Measurements from ENCODE around the gene WNK2. TPM values are rescaled to one million over a fixed set of nuclear protein-coding genes. Genes with fewer than 3 reads are reported as not detected.

The WNK2 gene
- total RNA-seq, 1 donor from 2014 or later, result 9.7 TPM

DNA sequence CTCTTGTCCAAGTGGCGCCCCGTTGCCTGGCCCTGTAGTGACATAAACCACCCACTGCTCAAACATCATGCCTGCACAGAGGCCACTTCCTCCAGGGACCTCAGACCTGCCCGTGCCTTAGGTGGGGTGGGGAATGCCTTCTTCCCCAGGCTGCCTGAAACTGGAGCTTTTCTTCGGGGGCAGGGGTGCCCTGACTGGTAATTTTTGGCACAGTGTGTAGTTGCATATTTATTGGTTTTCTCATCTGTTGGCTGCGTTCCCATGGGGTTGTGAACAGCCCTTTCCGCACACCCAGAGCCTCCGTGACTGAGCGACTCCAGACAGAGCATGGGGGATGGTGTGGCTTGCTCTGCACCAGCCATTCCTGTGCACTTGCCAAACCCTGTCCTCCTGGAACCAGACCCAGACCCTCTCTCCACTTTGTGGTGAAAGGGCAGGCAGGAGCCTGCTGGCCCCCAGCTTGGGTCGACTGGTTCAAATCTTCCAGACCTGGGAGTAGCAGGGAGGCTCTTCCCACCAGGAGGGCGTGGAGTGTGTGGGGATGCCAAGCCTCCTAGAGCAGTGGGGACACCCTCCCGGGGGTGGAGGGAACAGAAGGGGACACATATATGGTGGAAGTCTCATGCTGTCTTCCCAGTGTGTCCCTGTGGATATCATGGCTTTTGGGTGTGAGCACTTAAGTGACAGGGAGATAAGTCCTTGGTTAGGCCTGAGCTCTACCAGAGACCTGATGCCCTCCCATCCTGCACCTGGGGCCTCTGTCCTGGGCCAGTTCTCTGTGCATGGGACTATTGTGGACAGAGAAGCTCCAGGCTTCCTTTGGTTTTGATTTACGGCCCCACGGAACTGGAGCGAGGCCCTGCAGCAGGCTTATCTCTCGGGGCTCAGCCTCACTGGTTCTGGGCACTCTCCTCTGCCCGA is 39.6 kb downstream of the WNK2 start:
- H3K4me3 ChIP-seq (ENCODE audit: low read depth, low read length), result no peak overlapping the region
- TF ChIP-seq, protein P1, sequence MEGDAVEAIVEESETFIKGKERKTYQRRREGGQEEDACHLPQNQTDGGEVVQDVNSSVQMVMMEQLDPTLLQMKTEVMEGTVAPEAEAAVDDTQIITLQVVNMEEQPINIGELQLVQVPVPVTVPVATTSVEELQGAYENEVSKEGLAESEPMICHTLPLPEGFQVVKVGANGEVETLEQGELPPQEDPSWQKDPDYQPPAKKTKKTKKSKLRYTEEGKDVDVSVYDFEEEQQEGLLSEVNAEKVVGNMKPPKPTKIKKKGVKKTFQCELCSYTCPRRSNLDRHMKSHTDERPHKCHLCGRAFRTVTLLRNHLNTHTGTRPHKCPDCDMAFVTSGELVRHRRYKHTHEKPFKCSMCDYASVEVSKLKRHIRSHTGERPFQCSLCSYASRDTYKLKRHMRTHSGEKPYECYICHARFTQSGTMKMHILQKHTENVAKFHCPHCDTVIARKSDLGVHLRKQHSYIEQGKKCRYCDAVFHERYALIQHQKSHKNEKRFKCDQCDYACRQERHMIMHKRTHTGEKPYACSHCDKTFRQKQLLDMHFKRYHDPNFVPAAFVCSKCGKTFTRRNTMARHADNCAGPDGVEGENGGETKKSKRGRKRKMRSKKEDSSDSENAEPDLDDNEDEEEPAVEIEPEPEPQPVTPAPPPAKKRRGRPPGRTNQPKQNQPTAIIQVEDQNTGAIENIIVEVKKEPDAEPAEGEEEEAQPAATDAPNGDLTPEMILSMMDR (IDR thresholded peaks at IDR 0.05; ENCODE audit: insufficient read depth, low read length, poor library complexity, severe bottlenecking), result no peak
- no peaks in the 10 kb centered on the region for H3K27me3 ChIP-seq (ENCODE audit: control insufficient read depth, insufficient read depth, low read length)
- peak; percentile 32 for DNase-seq (ENCODE audit: low read depth)
- no peaks in the 10 kb centered on the region for H3K36me3 ChIP-seq (ENCODE audit: control insufficient read depth, insufficient read depth, low read length)

DNA sequence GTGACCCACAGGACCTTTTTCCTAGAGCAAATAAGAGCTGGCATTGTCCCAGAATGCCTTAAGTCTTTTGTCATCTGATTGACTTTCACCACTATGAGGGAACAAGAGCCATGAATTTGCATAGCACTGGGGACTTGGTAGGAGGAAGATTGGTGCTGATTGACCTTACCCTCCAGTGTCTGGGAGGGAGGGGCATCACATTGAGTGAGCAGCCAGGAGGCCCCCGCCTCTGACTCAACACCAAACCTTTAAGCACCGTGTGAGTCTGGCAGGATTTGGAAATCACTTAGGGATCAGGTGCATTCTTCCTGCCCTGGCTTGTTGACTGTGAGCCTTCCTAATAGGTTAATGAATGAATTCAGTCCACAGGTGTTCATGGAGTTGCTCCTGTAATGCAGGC is 40.7 kb downstream of the WNK2 start:
- Histone ChIP-seq H3K27me3 (ENCODE audit: control insufficient read depth, insufficient read depth, low read length) (no peaks in the 10 kb centered on the region), H3K4me3 (ENCODE audit: low read depth, low read length) (no peak overlapping the region), H3K36me3 (ENCODE audit: control insufficient read depth, insufficient read depth, low read length) (no peaks in the 10 kb centered on the region)
- DNase-seq (ENCODE audit: low read depth), result no peak
- TF ChIP-seq, protein P1 (IDR thresholded peaks at IDR 0.05; ENCODE audit: insufficient read depth, low read length, poor library complexity, severe bottlenecking), result no peak

DNA sequence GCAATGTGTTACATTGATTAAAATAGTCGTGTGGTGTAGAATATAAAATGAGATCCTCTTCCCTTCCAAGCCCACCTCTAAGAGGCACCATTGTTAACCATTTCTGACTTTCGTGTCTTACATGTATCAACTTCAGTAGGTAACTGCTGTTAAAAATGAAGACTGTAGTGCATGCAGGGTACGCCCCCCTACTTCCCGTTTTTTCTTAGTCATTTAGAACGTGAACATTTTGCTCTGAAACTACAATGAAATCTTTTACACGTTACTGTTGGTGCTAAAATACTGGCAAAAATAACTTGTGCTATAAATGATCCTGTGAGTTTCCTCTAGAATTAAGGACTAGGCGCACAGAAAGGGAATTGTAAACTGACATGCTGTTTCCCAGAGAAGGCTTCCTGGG is 41.5 kb downstream of the WNK2 start:
- Histone ChIP-seq H3K27me3 (ENCODE audit: control insufficient read depth, insufficient read depth, low read length) (no peaks in the 10 kb centered on the region), H3K36me3 (ENCODE audit: control insufficient read depth, insufficient read depth, low read length) (no peaks in the 10 kb centered on the region), H3K4me3 (ENCODE audit: low read depth, low read length) (no peak overlapping the region)
- TF ChIP-seq, protein P1 (IDR thresholded peaks at IDR 0.05; ENCODE audit: insufficient read depth, low read length, poor library complexity, severe bottlenecking), result no peak
- DNase-seq (ENCODE audit: low read depth), result no peak

DNA sequence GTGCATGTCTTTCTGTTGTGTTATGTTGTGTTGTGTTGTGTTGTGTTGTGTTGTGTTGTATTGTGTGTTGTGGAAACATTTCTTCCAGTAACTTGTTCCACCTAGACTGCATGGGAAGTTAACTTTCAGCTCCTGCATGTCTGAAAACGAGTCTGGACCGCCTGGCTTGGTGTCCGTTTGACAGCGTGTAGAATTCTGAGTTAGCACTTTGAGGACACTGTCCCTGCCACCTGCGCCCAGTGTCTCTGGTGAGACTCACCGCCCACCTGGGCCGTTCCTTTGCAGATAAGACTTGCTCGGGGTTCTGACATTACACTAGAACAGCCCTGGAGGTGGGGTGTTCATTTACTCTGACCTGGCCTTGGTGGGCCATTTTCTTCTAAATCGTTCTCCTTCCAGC is 42.0 kb downstream of the WNK2 start:
- Histone ChIP-seq H3K4me3 (ENCODE audit: low read depth, low read length) (no peak overlapping the region), H3K27me3 (ENCODE audit: control insufficient read depth, insufficient read depth, low read length) (no peaks in the 10 kb centered on the region), H3K36me3 (ENCODE audit: control insufficient read depth, insufficient read depth, low read length) (no peaks in the 10 kb centered on the region)
- TF ChIP-seq, protein P1 (IDR thresholded peaks at IDR 0.05; ENCODE audit: insufficient read depth, low read length, poor library complexity, severe bottlenecking), result no peak
- DNase-seq (ENCODE audit: low read depth), result no peak

DNA sequence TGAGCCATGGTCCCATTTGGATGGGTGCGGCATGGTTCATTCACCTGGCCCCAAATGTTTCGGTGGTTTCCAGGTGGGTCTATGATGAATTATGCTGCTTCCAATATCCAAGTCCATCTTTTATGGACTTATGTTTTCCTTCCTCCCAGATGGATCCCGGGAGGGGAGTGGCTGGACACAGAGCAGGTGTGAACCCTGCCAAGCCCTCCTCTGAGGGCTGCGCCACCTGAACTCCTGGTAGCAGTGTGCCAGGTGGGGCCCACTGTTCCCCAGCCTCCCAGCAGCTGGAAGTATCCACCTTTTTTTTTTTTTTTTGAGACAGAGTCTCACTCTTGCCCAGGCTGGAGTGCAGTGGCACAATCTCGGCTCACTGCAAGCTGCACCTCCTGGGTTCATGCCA is 42.9 kb downstream of the WNK2 start:
- Histone ChIP-seq H3K4me3 (ENCODE audit: low read depth, low read length) (no peak overlapping the region), H3K27me3 (ENCODE audit: control insufficient read depth, insufficient read depth, low read length) (no peaks in the 10 kb centered on the region), H3K36me3 (ENCODE audit: control insufficient read depth, insufficient read depth, low read length) (no peaks in the 10 kb centered on the region)
- no peak for DNase-seq (ENCODE audit: low read depth)
- TF ChIP-seq, protein P1 (IDR thresholded peaks at IDR 0.05; ENCODE audit: insufficient read depth, low read length, poor library complexity, severe bottlenecking), result no peak
